Myocyte (in vitro differentiated cells): ENCODE measurements around the gene LKAAEAR1. TPM values are rescaled to one million over a fixed set of nuclear protein-coding genes. Genes with fewer than 3 reads are reported as not detected.

Source experiments
- DNase-seq: peaks from one replicate; pipeline ENCODE4 v3.0.0-alpha.2; 2012; ENCODE audit warnings: low read depth
- total RNA-seq: library from RNA; depleted of rRNA; stranded (reverse); fragments of >200 nt; gene quantifications from 2 replicates; pipeline ENCODE4 v1.2.3, GENCODE V29; 2014

LKAAEAR1 gene
- total RNA-seq, 1 donor from 2014 or later, result 0.24 TPM

GRCh38 chr20:64111841-64112641 is 27.8 kb upstream of the LKAAEAR1 start:
- DNase-seq, result no peak

DNA sequence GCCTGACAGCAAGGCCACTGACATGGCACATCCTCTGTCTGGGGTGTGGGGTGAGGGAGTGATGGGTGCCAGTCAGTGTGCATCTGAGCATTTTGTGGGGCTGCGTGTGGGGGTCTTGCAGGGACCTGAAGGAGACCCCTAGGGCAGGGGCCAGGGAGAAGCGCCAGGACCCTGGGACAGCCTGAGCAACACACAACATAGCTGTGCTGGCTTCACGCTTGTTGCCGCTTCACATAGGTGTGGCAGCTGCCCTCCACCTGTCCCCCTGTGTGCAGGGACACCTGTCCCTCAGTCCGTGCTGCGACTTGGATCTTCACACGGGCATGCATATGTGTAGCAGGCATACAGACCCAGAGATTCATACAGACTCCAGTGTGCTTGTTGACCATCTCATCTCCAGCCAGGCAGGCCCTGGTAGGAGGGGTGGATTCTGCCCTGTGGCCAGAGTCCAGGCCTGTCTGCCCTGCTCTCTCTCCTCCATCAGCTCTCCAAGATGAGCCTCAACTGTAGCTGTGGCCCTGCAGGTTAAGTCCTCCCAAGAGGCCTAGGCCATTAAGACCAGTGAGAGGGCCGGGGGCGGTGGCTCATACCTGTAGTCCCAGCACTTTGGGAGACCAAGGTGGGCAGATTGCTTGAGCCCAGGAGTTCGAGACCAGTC is 26.3 kb upstream of the LKAAEAR1 start:
- DNase-seq, result no peak

DNA sequence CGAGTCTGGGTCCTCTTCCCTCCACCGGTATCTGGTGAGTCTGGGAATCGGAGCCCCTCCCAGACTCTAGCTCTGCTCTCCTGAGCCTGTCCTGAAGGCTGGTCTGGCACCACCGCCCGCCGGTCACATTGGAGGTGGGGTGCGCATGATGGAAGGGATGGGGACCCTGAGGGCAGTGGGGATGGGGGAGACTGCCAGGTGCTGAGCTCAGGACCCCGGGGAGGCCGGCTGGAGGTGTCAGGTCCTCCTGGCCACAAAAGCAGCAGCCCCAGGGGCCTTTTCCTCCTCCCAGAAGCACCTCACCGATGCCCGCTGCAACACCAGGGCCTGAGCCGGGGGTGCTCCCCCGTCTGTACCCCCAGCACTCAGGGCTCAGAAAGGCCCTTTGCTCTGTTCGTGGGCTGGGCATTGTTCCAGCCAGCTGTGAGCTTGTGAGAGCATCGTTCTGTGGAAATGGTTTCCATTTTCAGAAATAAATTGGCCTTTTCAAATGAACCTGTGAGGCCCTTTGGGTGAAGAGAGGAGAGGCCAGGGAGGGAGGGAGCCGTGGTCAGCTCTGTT is 25.7 kb upstream of the LKAAEAR1 start:
- DNase-seq, result no peak

DNA sequence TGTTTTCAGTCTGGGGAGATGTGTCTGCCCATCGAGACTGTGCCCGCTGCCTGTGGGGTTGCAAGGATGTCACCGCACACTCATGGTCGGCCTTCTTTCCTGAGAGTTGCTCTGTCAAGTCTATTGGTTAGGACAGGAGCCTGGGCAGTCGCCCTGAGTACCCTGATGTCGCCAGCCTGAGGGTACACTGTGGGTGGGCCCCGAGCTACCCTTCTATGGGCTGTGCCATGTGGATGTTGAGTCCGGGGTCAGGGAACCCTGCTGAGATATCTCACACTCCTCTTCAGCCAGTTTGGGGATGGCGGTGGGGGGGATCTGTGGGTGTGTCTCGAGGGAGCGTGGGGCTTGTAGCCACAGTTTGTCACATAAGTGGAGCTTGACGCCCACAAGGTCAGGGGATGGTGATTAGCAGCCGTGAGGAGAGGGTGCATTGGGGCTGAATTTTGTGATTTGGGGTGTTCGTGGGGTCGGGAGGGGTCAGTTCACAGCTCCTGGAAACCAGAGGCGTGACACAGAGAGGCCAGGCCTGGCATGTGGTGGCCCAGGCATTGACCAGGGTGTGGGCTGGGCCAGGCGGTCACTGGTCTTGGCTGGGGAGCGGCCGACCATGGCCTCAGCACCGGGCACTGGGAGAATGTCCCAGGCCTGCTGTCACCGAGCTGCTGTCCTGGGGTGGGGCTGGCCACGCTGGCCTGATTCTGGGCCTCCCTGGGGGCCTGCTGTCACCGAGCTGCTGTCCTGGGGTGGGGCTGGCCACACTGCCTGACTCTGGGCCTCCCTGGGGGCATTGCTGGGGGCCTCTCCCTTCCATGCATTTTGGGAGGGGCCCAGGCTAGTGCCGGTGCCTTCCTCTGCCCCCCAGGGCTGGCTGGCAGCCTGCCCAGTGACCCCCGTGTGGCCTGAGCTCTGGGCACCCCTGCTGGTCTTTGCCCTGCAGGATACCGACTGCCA is 24.8 kb upstream of the LKAAEAR1 start:
- DNase-seq, result peak; percentile 28

DNA sequence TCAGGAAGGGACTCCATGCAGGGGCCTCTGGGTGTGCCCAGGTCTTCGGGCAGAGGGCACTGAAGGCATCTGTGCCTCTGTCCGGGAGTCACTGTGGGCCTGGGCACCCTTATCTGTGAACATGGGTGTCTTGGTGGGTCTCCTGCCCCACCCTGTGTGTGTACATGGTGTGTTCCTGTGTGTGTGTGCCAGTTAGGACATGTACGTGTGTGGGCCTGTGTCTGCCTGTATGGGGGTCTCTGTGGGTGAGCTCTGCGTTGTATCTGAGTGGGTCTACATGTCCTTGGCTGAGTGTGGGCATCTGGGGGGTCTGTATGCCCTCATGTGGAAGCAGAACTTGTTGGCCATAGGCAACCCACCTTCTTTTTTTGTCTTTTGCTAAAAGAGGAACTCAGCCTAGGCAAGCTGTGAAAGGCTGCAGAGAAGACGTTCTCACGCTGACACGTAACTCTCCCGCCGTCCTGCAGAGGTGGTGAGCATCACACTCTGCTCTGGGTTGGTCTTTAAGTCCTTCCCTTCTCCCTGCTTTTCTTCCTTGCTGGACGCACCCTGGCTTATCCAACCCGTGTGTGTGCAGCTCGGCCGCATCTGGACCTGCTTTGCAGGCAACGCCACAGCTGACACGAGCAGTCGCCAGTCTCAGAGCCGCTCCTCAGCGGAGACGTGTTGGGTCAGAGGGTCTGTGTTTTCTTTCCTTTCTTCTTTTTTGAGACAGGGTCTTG is 23.7 kb upstream of the LKAAEAR1 start:
- no peak for DNase-seq

DNA sequence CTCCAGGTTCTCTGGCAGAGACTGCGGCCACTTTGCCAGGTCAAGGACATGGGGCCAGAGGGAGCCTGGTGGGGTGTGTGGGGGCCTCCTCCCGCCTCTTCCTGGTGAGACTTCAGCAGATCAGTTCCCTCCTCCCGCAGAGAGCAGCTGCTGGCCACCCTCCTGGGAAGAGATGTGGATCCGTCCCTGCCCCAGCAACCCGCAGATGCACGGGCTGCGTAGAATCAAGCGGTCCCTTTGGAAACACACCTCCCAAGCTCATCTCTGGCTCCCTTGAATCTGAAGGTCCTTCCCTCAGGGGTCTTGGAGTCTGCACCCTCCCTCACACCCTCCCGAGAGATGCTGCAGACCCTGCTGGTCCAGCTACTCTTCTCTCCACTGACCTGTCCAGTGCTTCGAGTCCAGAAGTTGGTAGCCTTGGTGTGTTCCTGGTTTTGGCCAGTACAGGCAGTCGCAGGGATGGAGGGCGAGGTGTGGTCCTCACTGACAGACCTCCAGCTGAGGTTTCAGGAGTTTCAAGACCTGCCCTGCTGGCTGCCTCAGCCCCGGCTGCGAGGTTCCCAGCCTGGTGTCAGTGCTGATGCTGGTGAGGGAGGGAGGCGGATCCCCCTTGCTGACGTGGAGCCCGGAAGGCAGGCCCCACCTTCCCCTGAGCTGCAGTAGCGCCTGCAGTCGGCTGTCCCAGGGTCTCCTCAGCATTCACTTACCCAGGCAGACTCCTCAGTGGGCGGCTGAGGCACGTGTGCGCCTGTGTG is 23.0 kb upstream of the LKAAEAR1 start, which contains the start of gene NPBWR2:
Gene NPBWR2, minus strand, starts transcription at position 585 of the 755 bp plus-strand sequence. CDS start 734 bp downstream, outside the sequence.
- no peak for DNase-seq

GRCh38 chr20:64106435-64106961 is 22.3 kb upstream of the LKAAEAR1 start:
- no peak for DNase-seq

- DNase-seq, result no peak
Measured at GRCh38 chr20:64105846-64106434, 21.7 kb upstream of the LKAAEAR1 start.

DNA sequence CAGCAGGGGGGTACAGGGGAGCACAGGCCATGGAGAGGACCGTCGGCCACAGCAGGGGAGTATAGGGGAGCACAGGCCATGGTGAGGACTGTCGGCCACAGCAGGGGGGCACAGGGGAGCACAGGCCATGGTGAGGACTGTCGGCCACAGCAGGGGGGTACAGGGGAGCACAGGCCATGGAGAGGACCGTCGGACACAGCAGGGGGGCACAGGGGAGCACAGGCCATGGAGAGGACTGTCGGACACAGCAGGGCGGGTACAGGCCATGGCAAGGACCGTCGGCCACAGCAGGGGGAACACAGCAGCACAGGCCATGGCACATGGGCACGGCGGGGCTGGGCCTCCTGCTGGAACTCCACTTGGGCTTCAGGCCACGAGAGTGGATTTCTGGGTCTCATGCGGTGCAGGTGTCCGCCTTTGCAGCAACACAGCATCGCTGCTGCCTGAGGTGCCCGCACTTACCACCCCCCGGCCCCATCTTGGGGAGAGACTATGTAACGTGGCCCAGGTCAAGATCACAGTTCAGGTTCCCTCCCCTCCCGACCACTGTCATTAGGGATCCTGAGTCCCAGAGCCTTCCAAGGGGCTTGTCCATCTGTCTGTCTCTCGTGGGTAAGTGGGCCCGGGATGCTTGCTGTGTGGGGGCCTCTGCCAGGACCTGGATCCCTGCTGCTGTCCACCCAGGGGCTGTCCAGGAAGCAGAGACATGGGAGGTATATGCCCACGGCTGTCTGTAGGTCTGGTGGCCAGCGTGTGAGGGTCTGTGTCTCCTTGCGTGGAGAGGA is 20.7 kb upstream of the LKAAEAR1 start:
- DNase-seq, result no peak

- no peak for DNase-seq
Measured at GRCh38 chr20:64103871-64104666, 19.9 kb upstream of the LKAAEAR1 start.

DNA sequence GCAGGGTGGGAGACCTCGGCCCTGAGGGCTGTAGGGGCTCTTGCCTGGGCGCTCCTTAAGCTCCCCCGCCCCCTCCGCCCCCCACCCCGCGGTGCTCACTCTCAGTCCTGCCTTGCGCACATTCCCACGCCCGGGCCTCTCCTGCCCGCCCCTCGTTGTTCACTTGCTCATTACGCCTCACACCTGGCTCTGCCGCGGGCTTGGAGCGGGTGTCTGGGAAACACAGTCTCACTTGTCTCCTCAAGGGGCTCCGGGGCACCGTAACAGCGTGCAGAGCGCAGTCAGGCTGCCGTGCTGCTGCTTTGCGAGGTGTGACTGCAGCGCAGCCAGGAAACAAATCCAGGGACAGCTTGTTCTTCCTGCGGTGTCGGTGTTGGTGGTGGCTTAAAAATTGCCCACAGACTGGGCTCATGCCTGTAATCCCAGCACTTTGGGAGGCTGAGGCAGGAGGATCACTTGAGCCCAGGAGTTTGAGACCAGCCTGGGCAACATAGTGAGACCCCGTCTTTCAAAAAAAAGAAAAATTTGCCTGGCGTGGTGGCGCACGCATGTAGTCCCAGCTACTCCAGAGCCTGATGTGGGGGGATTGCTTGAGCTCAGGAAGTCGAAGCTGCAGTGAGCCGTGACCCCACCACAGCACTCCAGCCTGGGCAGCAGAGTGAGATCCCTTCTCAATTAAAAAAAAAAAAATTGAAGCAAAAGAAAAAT is 18.6 kb upstream of the LKAAEAR1 start:
- no peak for DNase-seq

DNA sequence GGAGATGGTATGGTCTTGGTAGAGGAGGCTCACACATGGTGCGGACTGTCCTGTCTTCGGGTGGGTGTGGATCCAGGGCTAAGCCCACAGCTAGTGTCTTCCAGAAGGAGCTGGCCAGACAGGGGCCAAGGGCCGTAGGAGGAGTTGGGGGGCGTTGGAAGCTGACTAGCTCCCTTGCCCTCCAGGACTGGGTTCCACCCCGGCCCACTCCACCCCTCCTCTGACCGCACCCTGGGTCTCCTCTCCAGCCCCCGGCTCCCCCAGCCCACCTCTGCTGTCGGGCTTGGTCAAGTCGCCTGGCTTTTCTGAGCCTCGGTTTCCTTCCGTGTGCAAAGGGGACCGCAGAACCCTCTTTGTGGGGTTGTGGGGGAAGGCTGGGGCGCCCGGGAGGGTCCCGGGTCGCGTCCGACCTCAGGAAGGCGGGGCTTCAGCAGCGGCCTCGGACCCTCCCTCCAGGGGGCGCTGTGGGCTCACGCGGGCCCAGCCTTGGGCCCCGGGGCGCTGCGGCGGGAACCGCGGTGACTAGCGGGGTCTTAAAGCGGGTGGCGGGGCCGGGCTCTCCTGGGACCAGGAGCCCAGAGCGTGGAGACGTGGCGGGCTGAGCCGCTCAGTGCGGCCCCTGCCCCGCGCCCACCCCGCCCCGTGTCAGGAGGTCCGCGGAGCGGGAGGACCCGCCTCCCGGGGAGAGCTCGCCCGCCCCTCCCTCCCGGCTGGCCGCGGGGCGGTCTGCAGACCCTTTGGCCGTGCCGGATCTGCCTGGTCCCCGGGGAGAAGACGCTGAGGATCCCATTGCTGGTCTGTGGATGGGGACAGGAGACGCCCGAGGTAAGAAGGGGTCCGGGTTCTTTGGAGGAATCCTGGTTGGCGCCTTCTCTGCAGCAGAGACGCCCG is 17.8 kb upstream of the LKAAEAR1 start:
- no peak for DNase-seq

GRCh38 chr20:64100946-64101688 is 16.9 kb upstream of the LKAAEAR1 start:
- no peak for DNase-seq

GRCh38 chr20:64100566-64100888 is 16.3 kb upstream of the LKAAEAR1 start:
- no peak for DNase-seq

DNA sequence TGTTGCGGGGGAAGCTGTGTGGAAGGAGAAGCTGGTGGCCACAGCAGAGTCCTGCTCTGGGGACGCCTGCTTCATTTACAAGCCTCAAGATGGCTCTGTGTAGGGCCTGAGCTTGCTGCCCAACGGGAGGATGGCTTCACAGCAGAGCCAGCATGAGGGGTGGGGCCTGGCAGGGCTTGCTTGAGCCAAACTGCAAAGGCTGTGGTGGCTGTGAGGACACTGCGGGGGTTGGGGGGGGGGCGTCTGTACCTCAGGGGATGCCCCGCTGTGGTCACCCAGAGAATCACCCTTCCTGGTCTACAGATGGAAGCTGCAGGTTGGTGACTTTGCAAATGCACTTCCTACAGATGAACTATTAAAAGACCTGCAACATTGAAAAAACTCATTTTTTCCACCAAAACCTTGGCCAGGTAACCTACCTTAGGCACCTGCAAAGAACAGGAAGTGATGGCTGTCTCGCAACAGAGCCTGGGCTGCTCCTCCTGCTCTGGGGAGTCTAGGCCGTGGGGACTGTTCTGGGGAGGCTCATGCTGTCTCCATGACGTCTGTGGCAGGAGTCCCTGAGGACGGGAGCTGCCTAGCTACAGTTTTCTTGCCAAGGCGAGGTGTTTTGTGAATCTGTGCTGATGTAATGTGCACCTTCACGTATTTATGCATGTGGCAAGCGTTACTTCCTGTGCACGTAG is 15.8 kb upstream of the LKAAEAR1 start:
- no peak for DNase-seq
